GM19239 (cell line): ENCODE data around the gene S1PR4.
A peak's percentile ranks its signal among the peaks of the same experiment; 100 is the strongest.
"Not testable (repeated sequence)": the region's sequence is repeated elsewhere in the genome, so short reads cannot be mapped to it uniquely, and the experiment has no call there.

Experiments
- DNase-seq: peaks from one replicate; pipeline ENCODE4 v3.0.0; 2011; ENCODE audit warnings: low spot score; ENCODE audit not compliant: insufficient read length
- FAIRE-seq: peaks from 2 replicates; lab custom pipeline; 2011; peaks lifted over from hg19 to GRCh38; lab: Jason Lieb, UNC

Gene S1PR4

GRCh38 chr19:3210347-3211017, 31.9 kb downstream of the S1PR4 start:
- DNase-seq (peak; percentile 93), FAIRE-seq (peak; percentile 59)

DNA sequence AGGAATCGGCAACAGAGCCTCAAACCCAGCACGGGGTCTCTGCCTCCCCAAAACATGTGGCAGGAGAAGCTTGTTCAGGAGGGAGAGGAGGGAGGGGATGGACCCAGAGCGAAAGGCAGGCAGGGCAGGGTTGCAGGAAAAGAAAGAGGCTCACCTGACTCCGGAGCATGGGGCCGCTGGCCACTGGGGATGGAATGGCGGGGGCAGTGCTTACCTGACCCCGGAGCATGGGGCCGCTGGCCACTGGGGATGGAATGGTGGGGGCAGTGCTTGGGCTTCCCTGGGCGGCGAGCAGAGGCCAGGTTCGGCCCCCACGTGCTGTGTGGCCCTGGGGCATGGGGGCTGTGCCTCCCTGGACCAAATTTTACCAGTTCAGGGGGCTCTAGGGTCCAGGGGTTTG, 32.6 kb downstream of the S1PR4 start:
- no peak for FAIRE-seq
- DNase-seq = no peak

GRCh38 chr19:3213159-3213558, 34.6 kb downstream of the S1PR4 start:
- DNase-seq = no peak
- FAIRE-seq = no peak

DNA sequence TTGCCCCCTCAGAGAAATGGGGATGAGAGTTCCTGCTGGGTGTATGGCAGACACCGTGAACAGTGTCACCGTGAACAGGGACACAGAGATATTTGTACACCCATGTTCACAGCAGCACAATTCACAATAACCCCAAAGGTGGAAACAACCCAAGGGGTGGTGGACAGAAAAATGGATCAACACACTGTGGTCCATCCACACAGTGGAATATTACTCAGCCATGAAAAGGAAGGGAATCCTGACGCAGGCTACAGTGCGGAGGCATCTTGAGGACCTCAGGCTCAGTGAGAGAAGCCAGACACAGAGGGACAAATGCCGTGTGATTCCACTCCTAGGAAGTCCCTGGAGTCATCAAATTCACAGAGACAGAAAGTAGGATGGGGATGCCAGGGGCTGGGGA, 38.3 kb downstream of the S1PR4 start:
- FAIRE-seq (no peak), DNase-seq (no peak)

DNA sequence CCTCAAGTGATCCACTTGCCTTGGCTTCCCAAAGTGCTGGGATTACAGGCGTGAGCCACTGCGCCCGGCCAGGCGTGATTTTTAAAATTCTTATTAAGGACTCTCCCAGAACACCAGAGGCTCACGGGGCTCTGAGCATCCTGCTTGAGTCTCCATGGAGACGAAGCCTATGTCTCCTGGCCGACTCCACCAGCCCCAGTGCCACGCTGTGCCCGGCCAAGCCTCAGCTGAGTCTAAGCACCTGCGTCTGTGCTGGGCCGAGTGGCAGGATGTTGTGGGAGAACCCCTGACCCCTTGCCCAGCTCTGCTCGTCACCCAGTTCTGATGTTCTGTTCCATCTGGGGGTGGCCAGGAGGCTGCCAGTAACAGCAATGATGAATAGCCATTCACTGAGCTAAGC, 42.0 kb downstream of the S1PR4 start:
- FAIRE-seq = no peak
- DNase-seq = no peak

DNA sequence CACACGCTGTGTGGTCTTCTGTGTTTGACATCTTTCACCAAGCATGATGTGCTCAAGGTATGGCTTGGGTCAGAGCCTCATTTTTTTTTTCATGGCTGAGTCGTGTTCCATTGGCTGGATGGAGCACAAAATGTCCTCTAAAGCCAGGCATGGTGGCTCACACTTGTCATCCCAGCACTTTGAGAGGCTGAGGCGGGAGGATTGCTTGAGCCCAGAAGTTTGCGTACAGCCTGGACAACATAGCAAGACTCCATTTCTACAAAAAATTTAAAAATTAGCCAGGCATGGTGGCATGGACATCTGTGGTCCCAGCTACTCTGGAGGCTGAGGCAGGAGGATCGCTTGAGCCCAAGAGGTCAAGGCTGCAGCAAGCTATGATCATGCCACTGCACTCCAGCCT, 43.0 kb downstream of the S1PR4 start:
- not testable (repeated sequence) for FAIRE-seq, DNase-seq

DNA sequence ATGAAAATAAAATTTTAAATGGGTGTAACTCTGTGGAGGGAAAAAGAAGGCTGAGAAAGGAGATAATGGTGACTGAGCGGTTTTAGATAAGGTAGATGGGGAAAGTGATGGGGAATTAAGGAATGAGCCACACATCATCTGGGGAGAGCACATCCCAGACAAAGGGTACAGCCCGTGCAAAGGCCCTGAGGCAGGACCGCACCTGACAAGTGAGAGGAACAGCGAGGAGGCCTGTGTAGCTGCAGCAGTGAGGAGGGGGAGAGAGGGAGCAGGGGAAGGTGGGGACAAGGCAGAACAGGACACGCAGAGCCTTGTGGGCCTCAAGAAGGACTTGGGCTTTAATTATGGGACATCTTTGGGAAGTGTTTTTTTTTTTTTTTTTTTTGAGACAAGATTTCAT, 44.1 kb downstream of the S1PR4 start:
- DNase-seq (no peak), FAIRE-seq (no peak)

DNA sequence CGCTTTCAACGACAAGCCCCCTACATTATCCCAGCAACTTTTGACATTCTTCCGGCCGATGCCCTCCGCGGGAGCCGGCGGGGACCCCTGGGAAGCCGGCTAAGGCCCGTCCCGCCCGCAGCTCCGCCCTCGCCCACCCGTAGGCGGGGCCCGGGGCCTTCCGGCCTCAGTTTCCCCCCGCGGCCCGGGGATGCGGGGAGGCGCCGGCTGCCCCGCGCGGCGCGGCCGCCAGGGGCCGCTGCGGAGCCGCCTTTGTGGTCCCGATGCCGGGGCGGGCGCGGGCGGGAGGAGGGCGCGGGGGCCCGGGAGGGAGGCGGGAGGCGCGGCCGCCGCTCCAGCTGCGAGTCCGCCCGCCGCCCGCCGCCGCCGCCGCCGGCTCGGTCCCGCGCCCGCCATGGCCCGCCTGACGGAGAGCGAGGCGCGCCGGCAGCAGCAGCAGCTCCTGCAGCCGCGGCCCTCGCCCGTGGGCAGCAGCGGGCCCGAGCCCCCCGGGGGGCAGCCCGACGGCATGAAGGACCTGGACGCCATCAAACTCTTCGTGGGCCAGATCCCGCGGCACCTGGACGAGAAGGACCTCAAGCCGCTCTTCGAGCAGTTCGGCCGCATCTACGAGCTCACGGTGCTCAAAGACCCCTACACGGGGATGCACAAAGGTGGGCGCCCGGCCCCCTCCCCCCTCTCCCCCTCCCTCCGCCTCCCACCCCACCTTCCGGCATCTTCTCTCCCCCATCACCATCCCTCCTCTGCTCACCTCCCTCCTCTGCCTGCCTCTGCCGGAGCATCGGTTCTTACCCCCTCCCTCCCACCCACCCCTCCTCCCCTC, 46.0 kb downstream of the S1PR4 start, which contains the start of gene CELF5:
CELF5 (plus strand) TSS at position 316 of the 823 bp plus-strand sequence; CDS start at position 395, 79 bp downstream.
- FAIRE-seq (no peak), DNase-seq (peak; percentile 86)

DNA sequence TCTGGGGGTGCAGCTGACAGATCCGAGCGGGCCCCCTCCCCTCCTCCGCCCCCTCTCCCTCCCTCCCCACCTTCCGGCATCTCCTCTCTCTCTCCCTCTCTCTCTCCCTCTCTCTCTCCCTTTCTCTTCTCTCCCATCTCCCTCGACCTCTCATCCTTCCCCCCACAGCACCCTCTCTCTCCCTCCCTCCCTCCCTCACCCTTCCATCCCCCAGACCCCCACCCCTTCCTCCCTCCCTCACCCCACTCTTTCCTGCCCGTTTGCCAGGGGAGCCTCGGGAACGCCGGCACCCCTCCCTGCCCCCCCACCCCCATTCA, 46.6 kb downstream of the S1PR4 start:
- no peak for DNase-seq
- no peak for FAIRE-seq

DNA sequence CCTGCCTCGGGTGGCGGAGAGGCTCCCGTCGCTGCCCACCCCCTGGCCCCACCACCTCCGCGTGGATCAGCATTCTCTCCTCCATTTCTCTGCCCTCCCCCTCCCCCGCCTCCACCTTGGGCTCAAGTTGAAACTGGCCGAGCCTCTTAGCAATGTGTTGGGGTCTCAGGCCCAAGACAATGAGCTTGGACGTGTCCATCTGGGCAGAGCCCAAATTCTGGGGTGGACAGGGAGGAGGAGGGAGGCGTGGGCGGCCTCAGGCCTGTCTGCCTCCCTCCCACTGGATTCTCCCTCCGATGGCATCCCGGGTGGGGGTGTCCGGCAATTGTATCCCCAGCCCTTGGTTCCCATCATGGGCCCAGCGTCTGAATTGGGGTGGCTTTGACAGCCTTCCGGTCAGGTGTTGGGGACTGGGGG, 47.1 kb downstream of the S1PR4 start:
- DNase-seq (no peak), FAIRE-seq (no peak)

DNA sequence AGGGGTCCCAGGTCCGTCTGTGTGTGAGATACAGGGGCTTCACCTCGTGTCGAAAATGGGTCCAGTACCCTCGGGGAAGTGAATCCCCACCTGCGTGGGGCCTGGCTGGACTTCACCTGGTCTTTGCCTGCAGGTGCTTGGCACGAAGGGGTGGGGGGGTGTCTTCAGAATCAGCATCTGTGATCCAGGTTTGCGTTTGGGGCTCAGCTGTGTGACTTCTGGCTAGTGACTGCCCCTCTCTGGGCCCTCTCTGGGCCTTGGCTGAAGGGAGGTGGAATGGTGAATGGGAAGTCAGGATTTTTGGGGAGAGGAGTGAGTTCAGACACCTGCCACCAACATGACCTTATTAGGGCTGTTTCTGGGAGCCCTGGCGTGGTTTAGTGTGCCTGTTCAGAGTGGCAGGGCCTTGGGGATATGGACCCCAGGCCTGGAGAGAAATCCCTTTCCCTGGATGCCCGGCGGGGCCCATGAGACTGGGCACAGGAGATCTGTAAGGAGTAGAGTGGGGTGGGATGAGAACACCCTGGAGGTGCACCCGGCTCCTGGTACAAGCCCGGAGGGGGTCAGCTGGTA, 48.6 kb downstream of the S1PR4 start:
- no peak for FAIRE-seq

GRCh38 chr19:3229346-3229743, 50.8 kb downstream of the S1PR4 start:
- no peak for DNase-seq
- no peak for FAIRE-seq

More for the DNA sequence above, 48.6 kb downstream of the S1PR4 start:
- no peak for DNase-seq
